Stimulated activated naive CD8-positive, alpha-beta T cell treated with anti-CD3 and anti-CD28 coated beads, Interleukin-15, Interleukin-2, amounts not matched to agents 100 U/mL and 50 U/mL, for 24 hours (primary cell): ENCODE results near the gene SORT1.
"Not testable (repeated sequence)": the region's sequence is repeated elsewhere in the genome, so short reads cannot be mapped to it uniquely, and the experiment has no call there.

ENCODE experiments used
- ATAC-seq: fragments of 150-1000 bp; cut with Tn5 transposase; one replicate; pipeline ENCODE4 v1.10.0; 2021
- DNase-seq: peaks from one replicate; pipeline ENCODE4 v3.0.0; 2021

SORT1 gene

GRCh38 chr1:109296782-109297181 is 100.9 kb downstream of the SORT1 start:
- ATAC-seq (no peak), DNase-seq (no peak)

GRCh38 chr1:109295712-109296415 is 101.9 kb downstream of the SORT1 start:
- DNase-seq, result no peak
- no peak for ATAC-seq

GRCh38 chr1:109294481-109294880 is 103.2 kb downstream of the SORT1 start:
- DNase-seq, result no peak
- ATAC-seq, result no peak

GRCh38 chr1:109293026-109293425 is 104.7 kb downstream of the SORT1 start:
- DNase-seq (no peak), ATAC-seq (no peak)

- DNase-seq (no peak), ATAC-seq (no peak)
These were observed 105.4 kb downstream of the SORT1 start for GRCh38 chr1:109292364-109292763.

GRCh38 chr1:109290998-109291397 is 106.7 kb downstream of the SORT1 start:
- no peak for ATAC-seq

GRCh38 chr1:109290137-109290536 is 107.6 kb downstream of the SORT1 start:
- ATAC-seq (no peak), DNase-seq (no peak)

More at GRCh38 chr1:109290998-109291397, 106.7 kb downstream of the SORT1 start:
- no peak for DNase-seq

- ATAC-seq, DNase-seq: not testable (repeated sequence)
These were observed 111.0 kb downstream of the SORT1 start for GRCh38 chr1:109286762-109287161.

GRCh38 chr1:109283748-109284600 is 113.7 kb downstream of the SORT1 start:
- DNase-seq (no peak), ATAC-seq (no peak)

GRCh38 chr1:109282952-109283747 is 114.6 kb downstream of the SORT1 start, which contains the start of gene PSRC1:
PSRC1 (minus strand) TSS chr1:109283145.
- DNase-seq, result peak; percentile 93
- ATAC-seq, result peak; percentile 97

- ATAC-seq, result no peak
- DNase-seq, result no peak
These were observed 115.2 kb downstream of the SORT1 start for GRCh38 chr1:109282497-109282951.

GRCh38 chr1:109281680-109282496 is 115.8 kb downstream of the SORT1 start:
- DNase-seq (no peak), ATAC-seq (no peak)

- DNase-seq (no peak), ATAC-seq (no peak)
These were observed 116.9 kb downstream of the SORT1 start for GRCh38 chr1:109280862-109281261.

GRCh38 chr1:109279615-109280278 is 118.0 kb downstream of the SORT1 start:
- ATAC-seq (no peak), DNase-seq (no peak)

GRCh38 chr1:109277434-109278204 is 120.1 kb downstream of the SORT1 start:
- ATAC-seq (peak; percentile 70), DNase-seq (peak; percentile 81)

GRCh38 chr1:109275706-109276345 is 121.9 kb downstream of the SORT1 start:
- DNase-seq (no peak), ATAC-seq (no peak)

GRCh38 chr1:109274533-109275476 is 122.9 kb downstream of the SORT1 start:
- DNase-seq (no peak), ATAC-seq (no peak)

GRCh38 chr1:109273570-109274288 is 124.0 kb downstream of the SORT1 start:
- ATAC-seq (no peak), DNase-seq (no peak)
